NK-92 treated with Interleukin-12 subunit alpha and Interleukin-12 subunit beta, amount 100 ng/mL, for 24 hours (cell line): ENCODE results near the gene BCOR.

Source experiments
- DNase-seq: peaks from one replicate; lab custom pipeline; 2025; lab: John Stamatoyannopoulos, UW

BCOR gene

GRCh38 chrX:40084471-40085101, 13.2 kb downstream of the BCOR start:
- DNase-seq, result no peak

- DNase-seq, result no peak
Measured at GRCh38 chrX:40083979-40084359, 13.8 kb downstream of the BCOR start.

- DNase-seq, result no peak
Measured at GRCh38 chrX:40083120-40083978, 14.4 kb downstream of the BCOR start.

- no peak for DNase-seq
Measured at GRCh38 chrX:40082447-40083119, 15.2 kb downstream of the BCOR start.

GRCh38 chrX:40081679-40082068, 16.1 kb downstream of the BCOR start:
- DNase-seq, result no peak

GRCh38 chrX:40080894-40081678, 16.7 kb downstream of the BCOR start:
- no peak for DNase-seq

GRCh38 chrX:40079572-40079971, 18.2 kb downstream of the BCOR start:
- DNase-seq, result no peak

GRCh38 chrX:40078489-40079227, 19.1 kb downstream of the BCOR start:
- DNase-seq, result no peak

- DNase-seq, result no peak
Measured at GRCh38 chrX:40077906-40078305, 19.9 kb downstream of the BCOR start.

GRCh38 chrX:40076750-40077575, 20.8 kb downstream of the BCOR start:
- DNase-seq, result no peak

GRCh38 chrX:40074959-40075332, 22.8 kb downstream of the BCOR start:
- DNase-seq, result no peak

- no peak for DNase-seq
Measured at GRCh38 chrX:40074080-40074958, 23.4 kb downstream of the BCOR start.

GRCh38 chrX:40073439-40074054, 24.2 kb downstream of the BCOR start:
- no peak for DNase-seq

GRCh38 chrX:40072246-40072645, 25.5 kb downstream of the BCOR start:
- DNase-seq, result no peak

- DNase-seq, result no peak
Measured at GRCh38 chrX:40068048-40068447, 29.7 kb downstream of the BCOR start.

- no peak for DNase-seq
Measured at GRCh38 chrX:40066700-40067099, 31.1 kb downstream of the BCOR start.

- no peak for DNase-seq
Measured at GRCh38 chrX:40065296-40066046, 32.3 kb downstream of the BCOR start.

- DNase-seq, result no peak
Measured at GRCh38 chrX:40064055-40064597, 33.6 kb downstream of the BCOR start.
